ENCODE measurements around the gene PRR20G. TPM values are rescaled to one million over a fixed set of nuclear protein-coding genes. Genes with fewer than 3 reads are reported as not detected.

The PRR20G gene
- total RNA-seq, 3 donors from 2014 or later = not detected

DNA sequence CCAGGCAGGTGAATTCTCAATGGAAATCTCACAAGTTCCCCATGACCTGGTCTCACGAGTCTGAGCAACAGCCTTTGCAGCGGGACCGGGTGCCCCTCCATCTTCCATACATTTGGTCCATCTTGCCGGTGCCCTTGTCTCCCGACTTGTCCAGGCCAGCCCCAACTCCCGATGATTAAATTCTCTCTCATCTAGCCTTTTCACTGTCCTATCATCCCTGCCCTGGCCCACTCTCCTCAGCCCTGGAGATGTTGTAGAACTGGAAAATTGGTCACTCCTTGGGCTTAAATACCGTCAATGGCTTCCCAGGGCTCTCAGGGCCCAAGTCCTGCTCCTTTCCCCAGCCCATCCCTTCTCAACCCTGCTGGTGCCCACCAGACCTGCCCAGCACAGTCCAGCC lies 34.4 kb downstream of the PRR20G start:
- H3K4me3 Mint-ChIP-seq = no peak overlapping the region
- H3K36me3 Mint-ChIP-seq (ENCODE audit: insufficient read depth) = no peaks in the 10 kb centered on the region
- no peaks in the 10 kb centered on the region for H3K4me1 Mint-ChIP-seq (ENCODE audit: low read depth)
- H3K9me3 Mint-ChIP-seq = peaks cover 12% of the 10 kb centered on the region
- DNase-seq (no peak), ATAC-seq (no peak)
- peaks cover 6% of the 10 kb centered on the region for H3K27me3 Mint-ChIP-seq (ENCODE audit: low read depth)

DNA sequence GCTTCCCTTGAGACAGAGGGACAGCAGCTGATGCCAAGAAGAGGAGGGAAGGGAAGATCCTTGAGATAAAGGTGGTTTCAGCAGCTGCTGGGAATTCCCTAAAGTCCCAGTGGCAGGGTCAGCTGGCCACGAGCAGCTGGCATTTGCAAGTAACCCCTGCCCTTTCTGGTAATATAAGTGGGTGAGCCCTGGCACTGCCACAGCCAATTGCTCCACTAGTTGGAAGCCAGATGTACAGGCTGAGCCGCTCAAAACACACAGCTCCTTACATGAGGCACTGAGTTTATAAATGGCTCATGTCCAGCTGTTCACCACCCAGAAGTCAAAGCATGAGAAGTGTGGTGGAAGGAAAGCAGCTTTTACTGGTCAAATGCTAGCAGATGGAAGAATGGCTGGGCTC lies 35.4 kb downstream of the PRR20G start:
- peaks cover 19% of the 10 kb centered on the region for H3K9me3 Mint-ChIP-seq
- H3K36me3 Mint-ChIP-seq (ENCODE audit: insufficient read depth) = no peaks in the 10 kb centered on the region

DNA sequence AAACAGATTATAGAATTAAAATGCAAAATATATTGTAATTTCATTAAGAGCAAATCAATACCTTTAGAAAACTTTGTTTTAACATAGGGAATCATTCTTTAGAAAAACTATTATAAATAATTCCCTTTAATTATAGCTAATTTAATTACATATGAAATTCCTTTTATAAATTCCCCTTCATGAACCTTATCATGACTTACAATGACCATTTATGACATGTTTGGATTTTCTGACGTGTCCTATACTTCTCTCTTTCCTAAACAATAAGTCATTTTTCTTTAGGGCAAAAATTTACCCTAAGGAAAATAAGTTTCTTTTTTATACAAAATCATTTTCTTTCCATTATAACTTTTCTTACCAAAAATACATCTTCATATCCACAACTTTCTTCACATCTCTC lies 37.8 kb downstream of the PRR20G start:
- no peaks in the 10 kb centered on the region for H3K4me1 Mint-ChIP-seq (ENCODE audit: low read depth)
- H3K4me3 Mint-ChIP-seq = no peak overlapping the region
- H3K27me3 Mint-ChIP-seq (ENCODE audit: low read depth) = peaks cover 2% of the 10 kb centered on the region
- no peak for DNase-seq
- peaks cover 44% of the 10 kb centered on the region for H3K9me3 Mint-ChIP-seq
- no peaks in the 10 kb centered on the region for H3K36me3 Mint-ChIP-seq (ENCODE audit: insufficient read depth)
- no peak for ATAC-seq

More for the DNA sequence above, 35.4 kb downstream of the PRR20G start:
- DNase-seq = no peak
- no peak overlapping the region for H3K4me3 Mint-ChIP-seq
- no peak for ATAC-seq
- peaks cover 6% of the 10 kb centered on the region for H3K27me3 Mint-ChIP-seq (ENCODE audit: low read depth)
- no peaks in the 10 kb centered on the region for H3K4me1 Mint-ChIP-seq (ENCODE audit: low read depth)

DNA sequence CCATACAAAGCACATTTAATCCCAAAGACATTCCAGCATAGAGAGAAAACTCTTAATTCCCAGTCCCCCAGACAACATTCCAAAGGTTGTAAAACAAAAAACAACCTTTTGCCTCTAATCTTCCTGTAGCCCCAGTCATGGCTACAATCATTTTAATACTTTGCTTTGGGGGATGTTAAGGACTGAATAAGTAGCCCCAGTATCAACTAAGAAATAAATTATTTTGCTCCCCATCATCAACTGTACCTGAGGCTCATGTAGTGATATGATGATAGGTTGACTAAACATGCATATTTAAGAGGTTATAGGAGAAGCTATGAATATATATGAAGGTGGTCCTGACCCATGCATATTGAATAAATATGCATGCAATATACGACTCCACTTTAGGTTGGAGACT lies 40.6 kb downstream of the PRR20G start:
- DNase-seq = no peak
- Mint-ChIP-seq H3K36me3 (ENCODE audit: insufficient read depth) (no peaks in the 10 kb centered on the region), H3K4me1 (ENCODE audit: low read depth) (no peaks in the 10 kb centered on the region), H3K9me3 (peaks cover 52% of the 10 kb centered on the region), H3K4me3 (no peak overlapping the region), H3K27me3 (ENCODE audit: low read depth) (no peaks in the 10 kb centered on the region)
- ATAC-seq = no peak

DNA sequence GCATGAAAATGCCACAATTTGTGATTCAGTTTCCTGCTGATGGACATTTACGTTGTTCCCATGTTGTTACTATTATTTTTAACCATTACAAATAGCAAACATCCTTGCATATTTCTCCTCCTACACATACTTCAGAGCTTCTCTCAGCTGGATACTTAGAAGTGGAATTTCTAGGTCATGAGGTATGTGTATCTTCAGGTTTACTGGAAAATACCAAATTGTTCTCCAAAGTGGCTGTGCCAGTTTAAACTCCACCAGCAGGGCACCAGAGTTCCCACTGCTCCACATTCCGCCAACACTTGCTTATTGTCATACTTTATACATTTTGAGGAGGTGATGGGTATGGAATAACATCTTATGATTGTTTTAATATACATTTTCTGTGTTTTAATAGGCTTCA lies 49.2 kb downstream of the PRR20G start:
- ATAC-seq = no peak
- no peaks in the 10 kb centered on the region for H3K27me3 Mint-ChIP-seq (ENCODE audit: low read depth)
- H3K4me3 Mint-ChIP-seq = no peak overlapping the region
- H3K36me3 Mint-ChIP-seq (ENCODE audit: insufficient read depth) = no peaks in the 10 kb centered on the region
- peaks cover 6% of the 10 kb centered on the region for H3K9me3 Mint-ChIP-seq
- no peak for DNase-seq
- no peaks in the 10 kb centered on the region for H3K4me1 Mint-ChIP-seq (ENCODE audit: low read depth)

DNA sequence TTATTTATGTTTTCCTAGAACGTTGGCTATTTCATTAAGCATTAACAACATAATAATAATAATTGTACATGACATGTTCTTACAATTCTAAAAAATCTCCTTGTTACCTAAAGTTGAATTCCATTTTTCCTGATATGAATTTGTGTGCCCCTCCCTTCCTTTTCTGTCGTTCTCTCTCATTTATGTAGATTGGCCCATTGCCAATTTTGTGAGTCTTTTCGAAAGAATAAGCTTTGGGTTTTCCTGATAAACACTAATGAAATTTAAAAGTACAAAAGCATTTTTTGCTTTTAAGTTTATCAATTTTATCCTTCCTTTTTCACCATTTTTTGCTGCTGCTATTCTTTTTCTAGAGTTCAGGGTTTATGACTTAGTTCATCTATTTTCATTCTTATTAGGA lies 50.0 kb downstream of the PRR20G start:
- ATAC-seq (no peak), DNase-seq (no peak)
- Mint-ChIP-seq H3K4me3 (no peak overlapping the region), H3K4me1 (ENCODE audit: low read depth) (no peaks in the 10 kb centered on the region), H3K27me3 (ENCODE audit: low read depth) (no peaks in the 10 kb centered on the region), H3K9me3 (peaks cover 6% of the 10 kb centered on the region), H3K36me3 (ENCODE audit: insufficient read depth) (no peaks in the 10 kb centered on the region)

DNA sequence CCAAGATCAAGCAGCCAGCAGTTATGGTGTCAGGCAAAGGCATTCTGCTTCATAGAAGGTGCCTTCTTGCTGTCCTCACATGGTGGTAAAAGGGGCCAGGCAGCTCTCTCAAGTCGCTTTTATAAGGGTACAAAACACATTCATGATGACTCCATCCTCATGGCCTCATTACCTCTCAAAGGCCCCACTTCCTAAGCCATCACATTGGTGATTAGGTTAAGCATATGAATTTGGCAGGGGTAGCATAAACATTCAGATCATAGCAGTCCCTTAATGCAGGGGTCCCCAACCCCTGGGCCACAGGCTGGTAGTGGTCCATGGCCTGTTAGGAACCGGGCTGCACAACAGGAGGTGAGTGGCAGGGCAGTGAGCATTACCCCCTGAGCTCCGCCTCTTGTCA lies 52.1 kb downstream of the PRR20G start:
- Mint-ChIP-seq H3K4me3 (no peak overlapping the region), H3K27me3 (ENCODE audit: low read depth) (peaks cover 3% of the 10 kb centered on the region), H3K36me3 (ENCODE audit: insufficient read depth) (peaks cover 3% of the 10 kb centered on the region), H3K9me3 (no peaks in the 10 kb centered on the region), H3K4me1 (ENCODE audit: low read depth) (no peaks in the 10 kb centered on the region)
- DNase-seq = no peak
- no peak for ATAC-seq

DNA sequence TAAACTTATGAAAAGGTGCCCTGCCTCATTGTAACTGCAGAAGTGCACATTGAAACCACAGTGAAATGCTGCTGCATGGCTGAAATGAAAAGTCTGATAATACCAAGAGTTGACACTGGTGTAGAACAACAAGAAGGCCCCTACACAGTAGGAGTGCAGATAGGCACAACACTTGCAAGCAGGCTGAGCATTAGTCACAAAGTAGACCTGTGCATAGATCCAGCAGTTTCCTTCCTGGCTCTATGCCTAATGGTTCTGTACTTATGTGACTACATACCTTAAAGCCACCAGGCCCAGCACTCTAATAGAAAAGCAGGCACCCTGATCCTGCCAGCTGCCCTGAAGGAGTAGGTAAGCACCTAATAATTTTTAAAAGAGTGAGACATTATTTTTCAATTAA lies 53.1 kb downstream of the PRR20G start:
- Mint-ChIP-seq H3K4me1 (ENCODE audit: low read depth) (no peaks in the 10 kb centered on the region), H3K36me3 (ENCODE audit: insufficient read depth) (peaks cover 4% of the 10 kb centered on the region), H3K4me3 (no peak overlapping the region), H3K9me3 (no peaks in the 10 kb centered on the region), H3K27me3 (ENCODE audit: low read depth) (peaks cover 4% of the 10 kb centered on the region)
- ATAC-seq (no peak), DNase-seq (no peak)

Other genes with a start within 250 kb of the PRR20G start
- gene PRR23E, start 94.9 kb downstream of the PRR20G start, total RNA-seq = not detected

Measured in activated T-cell treated with anti-CD3 and anti-CD28 coated beads, Interleukin-2, amount 50 U/mL, for 4 hours (primary cell).